ENCODE measurements around the gene DMXL2.
"Not testable (repeated sequence)": the region's sequence is repeated elsewhere in the genome, so short reads cannot be mapped to it uniquely, and the experiment has no call there.

The DMXL2 gene

DNA sequence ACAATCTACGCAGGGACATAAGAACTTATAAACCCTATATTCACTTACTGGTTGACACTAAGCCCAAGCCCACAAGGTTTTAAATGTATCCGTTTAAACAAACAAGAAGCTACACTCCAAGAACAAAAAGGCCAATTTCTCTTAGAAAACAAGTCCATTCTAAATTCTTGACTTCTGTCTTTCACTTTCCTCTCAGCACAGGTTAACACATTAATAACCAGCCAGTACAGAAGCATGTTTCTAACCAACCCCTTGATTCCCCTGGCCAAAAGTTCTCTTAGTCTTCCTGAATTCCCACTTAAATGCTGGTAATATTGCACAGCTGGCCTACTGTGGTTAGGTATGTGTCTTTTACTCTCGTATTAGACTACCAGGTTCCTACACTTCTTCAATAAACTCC, 4.7 kb downstream of the DMXL2 start:
- H4K20me1 ChIP-seq (ENCODE audit: insufficient read depth, low read length) = no peaks in the 10 kb centered on the region
- H3K9ac ChIP-seq (ENCODE audit: low read length) = no peak overlapping the region
- H3K27me3 ChIP-seq (ENCODE audit: low read depth, low read length) = no peaks in the 10 kb centered on the region
- no peak overlapping the region for H3K27ac ChIP-seq (ENCODE audit: low read length)
- H3K4me1 ChIP-seq (ENCODE audit: low read length) = peaks cover 16% of the 10 kb centered on the region
- no peak overlapping the region for H2AFZ ChIP-seq (ENCODE audit: low read depth, low read length)
- no peaks in the 10 kb centered on the region for H3K9me3 ChIP-seq (ENCODE audit: insufficient read depth, low read length)
- no peaks in the 10 kb centered on the region for H3K36me3 ChIP-seq (replicated peaks; ENCODE audit: low read depth, low read length)
- H3K79me2 ChIP-seq (ENCODE audit: low read length) = no peaks in the 10 kb centered on the region
- H3K4me3 ChIP-seq (ENCODE audit: low read length) = no peak overlapping the region
- no peak overlapping the region for H3K4me2 ChIP-seq (ENCODE audit: low read length)
- no peak for TF ChIP-seq EZH2phosphoT487 (IDR thresholded peaks at IDR 0.05; ENCODE audit: low read depth)
- TF ChIP-seq, protein P1, sequence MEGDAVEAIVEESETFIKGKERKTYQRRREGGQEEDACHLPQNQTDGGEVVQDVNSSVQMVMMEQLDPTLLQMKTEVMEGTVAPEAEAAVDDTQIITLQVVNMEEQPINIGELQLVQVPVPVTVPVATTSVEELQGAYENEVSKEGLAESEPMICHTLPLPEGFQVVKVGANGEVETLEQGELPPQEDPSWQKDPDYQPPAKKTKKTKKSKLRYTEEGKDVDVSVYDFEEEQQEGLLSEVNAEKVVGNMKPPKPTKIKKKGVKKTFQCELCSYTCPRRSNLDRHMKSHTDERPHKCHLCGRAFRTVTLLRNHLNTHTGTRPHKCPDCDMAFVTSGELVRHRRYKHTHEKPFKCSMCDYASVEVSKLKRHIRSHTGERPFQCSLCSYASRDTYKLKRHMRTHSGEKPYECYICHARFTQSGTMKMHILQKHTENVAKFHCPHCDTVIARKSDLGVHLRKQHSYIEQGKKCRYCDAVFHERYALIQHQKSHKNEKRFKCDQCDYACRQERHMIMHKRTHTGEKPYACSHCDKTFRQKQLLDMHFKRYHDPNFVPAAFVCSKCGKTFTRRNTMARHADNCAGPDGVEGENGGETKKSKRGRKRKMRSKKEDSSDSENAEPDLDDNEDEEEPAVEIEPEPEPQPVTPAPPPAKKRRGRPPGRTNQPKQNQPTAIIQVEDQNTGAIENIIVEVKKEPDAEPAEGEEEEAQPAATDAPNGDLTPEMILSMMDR (IDR thresholded peaks at IDR 0.05; ENCODE audit: low read depth, low read length) = no peak

DNA sequence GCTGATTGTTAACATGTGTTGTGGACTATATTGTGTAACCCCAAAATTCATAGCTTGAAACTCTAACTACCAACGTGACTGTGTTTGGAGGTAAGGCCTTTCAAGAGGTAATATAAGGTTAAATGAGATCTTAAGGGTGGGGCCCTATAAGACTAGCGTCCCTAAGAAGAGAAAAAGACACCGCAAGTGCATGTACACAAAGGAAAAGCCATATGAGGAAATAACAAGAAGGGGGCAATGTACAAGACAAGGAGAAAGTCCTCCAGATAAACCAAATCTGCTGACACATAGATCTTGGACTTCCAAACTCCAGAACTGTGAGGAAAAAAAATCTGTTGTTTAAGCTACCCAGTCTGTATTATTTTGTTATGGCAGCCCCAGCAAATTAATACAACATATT, 8.6 kb downstream of the DMXL2 start:
- no peak for TF ChIP-seq EZH2phosphoT487 (IDR thresholded peaks at IDR 0.05; ENCODE audit: low read depth)
- TF ChIP-seq, protein P1 (IDR thresholded peaks at IDR 0.05; ENCODE audit: low read depth, low read length) = no peak

DNA sequence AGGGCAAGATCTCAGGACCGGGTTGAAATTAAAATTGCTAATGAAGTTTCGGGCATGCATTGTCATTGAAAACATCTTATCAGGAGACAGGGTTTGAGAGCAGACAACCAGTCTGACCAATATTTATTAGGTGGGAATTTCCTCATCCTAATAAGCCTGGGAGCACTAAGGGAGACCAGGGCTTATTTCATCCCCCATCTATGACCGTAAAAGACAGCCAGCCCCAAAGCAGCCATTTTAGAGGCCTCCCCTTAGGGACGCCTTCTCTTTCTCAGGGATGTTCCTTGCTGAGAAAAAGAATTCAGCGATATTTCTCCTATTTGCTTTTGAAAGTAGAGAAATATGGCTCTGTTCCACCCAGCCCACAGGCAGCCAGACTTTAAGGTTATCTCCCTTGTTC, 9.9 kb downstream of the DMXL2 start:
- not testable (repeated sequence) for H3K4me1 ChIP-seq (ENCODE audit: low read length); H3K27ac ChIP-seq (ENCODE audit: low read length); H3K79me2 ChIP-seq (ENCODE audit: low read length)

More for the DNA sequence above, 8.6 kb downstream of the DMXL2 start:
- no peak overlapping the region for H3K27ac ChIP-seq (ENCODE audit: low read length)
- no peaks in the 10 kb centered on the region for H4K20me1 ChIP-seq (ENCODE audit: insufficient read depth, low read length)
- no peak overlapping the region for H2AFZ ChIP-seq (ENCODE audit: low read depth, low read length)
- H3K9me3 ChIP-seq (ENCODE audit: insufficient read depth, low read length) = no peaks in the 10 kb centered on the region
- H3K27me3 ChIP-seq (ENCODE audit: low read depth, low read length) = no peaks in the 10 kb centered on the region
- H3K4me1 ChIP-seq (ENCODE audit: low read length) = no peaks in the 10 kb centered on the region
- no peaks in the 10 kb centered on the region for H3K36me3 ChIP-seq (replicated peaks; ENCODE audit: low read depth, low read length)
- H3K4me3 ChIP-seq (ENCODE audit: low read length) = no peak overlapping the region
- H3K9ac ChIP-seq (ENCODE audit: low read length) = no peak overlapping the region
- H3K79me2 ChIP-seq (ENCODE audit: low read length) = no peaks in the 10 kb centered on the region
- no peak overlapping the region for H3K4me2 ChIP-seq (ENCODE audit: low read length)

DNA sequence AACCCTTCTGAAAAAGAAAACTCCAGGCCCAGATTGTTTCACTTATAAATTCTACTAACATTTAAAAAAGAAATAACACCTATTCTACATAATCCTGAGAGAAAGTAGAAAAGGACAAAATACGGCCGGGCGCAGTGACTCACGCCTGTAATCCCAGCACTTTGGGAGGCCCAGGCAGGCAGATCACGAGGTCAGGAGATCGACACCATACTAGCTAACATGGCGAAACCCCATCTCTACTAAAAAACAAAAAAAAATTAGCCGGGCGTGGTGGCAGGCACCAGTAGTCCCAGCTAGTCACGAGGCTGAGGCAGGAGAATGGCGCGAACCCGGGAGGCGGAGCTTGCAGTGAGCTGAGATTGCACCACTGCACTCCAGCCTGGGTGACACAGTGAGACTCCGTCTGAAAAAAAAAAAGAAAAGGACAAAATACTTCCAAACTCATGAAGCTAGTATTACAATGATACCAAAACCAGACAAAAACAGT, 19.1 kb downstream of the DMXL2 start:
- not testable (repeated sequence) for H3K36me3 ChIP-seq (replicated peaks; ENCODE audit: low read depth, low read length); H3K27ac ChIP-seq (ENCODE audit: low read length); H3K9me3 ChIP-seq (ENCODE audit: insufficient read depth, low read length); H2AFZ ChIP-seq (ENCODE audit: low read depth, low read length); H3K27me3 ChIP-seq (ENCODE audit: low read depth, low read length); H3K4me1 ChIP-seq (ENCODE audit: low read length); H4K20me1 ChIP-seq (ENCODE audit: insufficient read depth, low read length); H3K9ac ChIP-seq (ENCODE audit: low read length); H3K4me3 ChIP-seq (ENCODE audit: low read length); H3K79me2 ChIP-seq (ENCODE audit: low read length); H3K4me2 ChIP-seq (ENCODE audit: low read length)

More for the DNA sequence above, 9.9 kb downstream of the DMXL2 start:
- not testable (repeated sequence) for H2AFZ ChIP-seq (ENCODE audit: low read depth, low read length); H3K9me3 ChIP-seq (ENCODE audit: insufficient read depth, low read length); H3K36me3 ChIP-seq (replicated peaks; ENCODE audit: low read depth, low read length); H3K27me3 ChIP-seq (ENCODE audit: low read depth, low read length); H3K4me2 ChIP-seq (ENCODE audit: low read length); H4K20me1 ChIP-seq (ENCODE audit: insufficient read depth, low read length); H3K9ac ChIP-seq (ENCODE audit: low read length); H3K4me3 ChIP-seq (ENCODE audit: low read length)

DNA sequence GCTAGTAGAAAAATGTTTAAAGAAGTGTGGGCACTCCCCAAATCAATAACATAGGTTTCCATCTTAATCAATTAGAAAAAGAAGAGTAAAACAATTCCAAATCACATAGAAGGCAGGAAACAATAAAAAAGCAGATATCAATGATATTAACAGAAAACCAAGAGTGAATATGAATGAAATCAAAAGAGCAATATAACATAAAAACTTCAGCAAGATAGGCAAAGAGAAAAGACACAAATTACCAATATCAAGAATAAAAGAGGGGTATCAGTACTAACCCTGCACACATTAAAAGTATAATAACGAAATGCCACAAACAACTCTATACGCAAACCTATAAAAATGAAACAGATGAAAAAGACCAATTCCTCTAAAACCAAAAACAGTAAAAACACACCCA, 19.6 kb downstream of the DMXL2 start:
- H3K27me3 ChIP-seq (ENCODE audit: low read depth, low read length) = no peaks in the 10 kb centered on the region
- H3K4me3 ChIP-seq (ENCODE audit: low read length) = no peak overlapping the region
- H3K36me3 ChIP-seq (replicated peaks; ENCODE audit: low read depth, low read length) = no peaks in the 10 kb centered on the region
- no peaks in the 10 kb centered on the region for H3K79me2 ChIP-seq (ENCODE audit: low read length)
- no peak overlapping the region for H3K27ac ChIP-seq (ENCODE audit: low read length)
- H4K20me1 ChIP-seq (ENCODE audit: insufficient read depth, low read length) = peaks cover 4% of the 10 kb centered on the region; the same call in 1 of the 2 replicates
- H3K9ac ChIP-seq (ENCODE audit: low read length) = no peak overlapping the region
- no peak overlapping the region for H3K4me2 ChIP-seq (ENCODE audit: low read length)
- TF ChIP-seq, protein P1 (IDR thresholded peaks at IDR 0.05; ENCODE audit: low read depth, low read length) = no peak
- TF ChIP-seq EZH2phosphoT487 (IDR thresholded peaks at IDR 0.05; ENCODE audit: low read depth) = no peak
- H2AFZ ChIP-seq (ENCODE audit: low read depth, low read length) = no peak overlapping the region
- no peaks in the 10 kb centered on the region for H3K9me3 ChIP-seq (ENCODE audit: insufficient read depth, low read length)
- peaks cover 8% of the 10 kb centered on the region for H3K4me1 ChIP-seq (ENCODE audit: low read length)
